Neural cell (in vitro differentiated cells): Measurements from ENCODE around the gene TARS3. TPM values are rescaled to one million over a fixed set of nuclear protein-coding genes. Genes with fewer than 3 reads are reported as not detected.

ENCODE experiments used
- H2AFZ ChIP-seq: fragments of 200-600, 300-800 bp; sonication (generic), shearing (Covaris generic); 2 replicates; pipeline ENCODE4 v1.6.0; 2014; ENCODE audit warnings: low read depth, mild to moderate bottlenecking, antibody characterized with exemption, low read length, moderate library complexity
- H3F3A ChIP-seq: fragments of 200-600 bp; shearing (Covaris generic); 2 replicates; pipeline ENCODE4 v1.6.1; 2016; ENCODE audit warnings: mild to moderate bottlenecking, moderate library complexity, mixed read lengths, antibody characterized with exemption, low read length; ENCODE audit not compliant: insufficient read depth, poor library complexity, severe bottlenecking
- H3K27ac ChIP-seq: fragments of 200-600, 300-800 bp; sonication (generic), shearing (Covaris generic); 2 replicates; pipeline ENCODE4 v1.5.1; 2014; ENCODE audit warnings: mild to moderate bottlenecking, low read length, moderate library complexity
- H3K27me3 ChIP-seq: fragments of 300-800, 200-600 bp; sonication (generic), shearing (Covaris generic); 2 replicates; pipeline ENCODE4 v1.6.0; 2014; ENCODE audit warnings: mild to moderate bottlenecking, low read depth, low read length, moderate library complexity; ENCODE audit not compliant: insufficient read depth
- H3K36me3 ChIP-seq: fragments of 300-800, 200-600 bp; sonication (generic), shearing (Covaris generic); 2 replicates; pipeline ENCODE4 v1.5.1; 2014; ENCODE audit warnings: mild to moderate bottlenecking, antibody characterized with exemption, low read length, moderate library complexity; ENCODE audit not compliant: insufficient read depth
- H3K4me2 ChIP-seq: fragments of 300-800, 200-600 bp; sonication (generic), shearing (Covaris generic); 2 replicates; pipeline ENCODE4 v1.6.0; 2014; ENCODE audit warnings: mild to moderate bottlenecking, low read length
- H3K4me3 ChIP-seq: fragments of 300-800, 200-600 bp; sonication (generic), shearing (Covaris generic); 2 replicates; pipeline ENCODE4 v1.5.1; 2014; ENCODE audit warnings: mild to moderate bottlenecking, low read length, moderate library complexity
- H3K79me2 ChIP-seq: fragments of 200-600 bp; shearing (Covaris generic); replicated peaks from 2 replicates; pipeline ENCODE4 v1.6.0; 2014; ENCODE audit warnings: mild to moderate bottlenecking, low read length, moderate library complexity; ENCODE audit not compliant: insufficient read depth
- H3K9ac ChIP-seq: fragments of 300-800, 200-600 bp; sonication (generic), shearing (Covaris generic); 2 replicates; pipeline ENCODE4 v1.6.1; 2016; ENCODE audit warnings: mild to moderate bottlenecking, low read length, mixed read lengths
- H3K9me2 ChIP-seq: fragments of 200-600 bp; shearing (Covaris generic); 2 replicates; pipeline ENCODE4 v1.6.1; 2016; ENCODE audit warnings: mild to moderate bottlenecking, low read length, mixed read lengths; ENCODE audit not compliant: insufficient read depth
- H3K9me3 ChIP-seq: fragments of 200-600, 300-800 bp; sonication (generic), shearing (Covaris generic); 2 replicates; pipeline ENCODE4 v1.6.1; 2016; ENCODE audit warnings: mild to moderate bottlenecking, mixed run types, low read length, moderate library complexity, mixed read lengths
- H4K20me1 ChIP-seq: fragments of 200-600 bp; shearing (Covaris generic); 2 replicates; pipeline ENCODE4 v1.6.1; 2016; ENCODE audit warnings: mild to moderate bottlenecking, mixed run types; ENCODE audit not compliant: insufficient read depth
- CTCF ChIP-seq: fragments of 450-650 bp; IDR thresholded peaks from 2 replicates; pipeline ENCODE4 v1.5.1; 2014; ENCODE audit warnings: antibody characterized with exemption, mild to moderate bottlenecking, moderate library complexity; ENCODE audit not compliant: poor library complexity, severe bottlenecking
- EP300 ChIP-seq: fragments of 450-650 bp; conservative IDR thresholded peaks from 2 replicates; pipeline ENCODE4 v1.6.1; 2014; ENCODE audit warnings: antibody characterized with exemption, mild to moderate bottlenecking, moderate library complexity; ENCODE audit not compliant: poor library complexity, severe bottlenecking
- EZH2 ChIP-seq: fragments of 200-600, 300-800 bp; shearing (Covaris generic), sonication (generic); IDR thresholded peaks from 2 replicates; pipeline ENCODE4 v1.6.1; 2014; ENCODE audit warnings: antibody characterized with exemption, low read length, borderline replicate concordance, mild to moderate bottlenecking; ENCODE audit not compliant: insufficient read depth, poor library complexity, severe bottlenecking
- MXI1 ChIP-seq: fragments of 450-650 bp; conservative IDR thresholded peaks from 2 replicates; pipeline ENCODE4 v1.6.1; 2014; ENCODE audit warnings: antibody characterized with exemption, mild to moderate bottlenecking; ENCODE audit not compliant: poor library complexity, severe bottlenecking
- POLR2AphosphoS5 ChIP-seq: IDR thresholded peaks from 2 replicates; pipeline ENCODE4 v1.6.1; 2012
- RAD21 ChIP-seq: fragments of 450-650 bp; conservative IDR thresholded peaks from 2 replicates; pipeline ENCODE4 v1.6.1; 2014; ENCODE audit warnings: antibody characterized with exemption, mild to moderate bottlenecking, moderate library complexity
- REST ChIP-seq: IDR thresholded peaks from 2 replicates; pipeline ENCODE4 v1.6.1; 2012; ENCODE audit warnings: borderline replicate concordance
- SMC3 ChIP-seq: fragments of 450-650 bp; conservative IDR thresholded peaks from 2 replicates; pipeline ENCODE4 v1.6.1; 2014; ENCODE audit warnings: antibody characterized with exemption, mild to moderate bottlenecking, moderate library complexity; ENCODE audit not compliant: poor library complexity
- TAF1 ChIP-seq: IDR thresholded peaks from 2 replicates; pipeline ENCODE4 v1.6.1; 2012; ENCODE audit warnings: low read depth
- polyA plus RNA-seq: library from polyadenylated mRNA; depleted of rRNA; stranded (reverse); fragments of >200 nt; gene quantifications from 2 replicates; pipeline ENCODE4 v1.2.3, GENCODE V29; 2014

The TARS3 gene
- polyA plus RNA-seq, 1 donor from 2014 or later = 27.1 TPM

- Histone ChIP-seq H3K4me3 (no peak overlapping the region), H3K9me3 (peaks cover 4% of the 10 kb centered on the region), H3K4me2 (no peak overlapping the region), H3K36me3 (no peaks in the 10 kb centered on the region), H3K9ac (no peak overlapping the region), H3K27me3 (no peaks in the 10 kb centered on the region), H3F3A (no peaks in the 10 kb centered on the region), H4K20me1 (no peaks in the 10 kb centered on the region), H3K79me2 (no peaks in the 10 kb centered on the region), H3K27ac (no peak overlapping the region), H3K9me2 (no peaks in the 10 kb centered on the region), H2AFZ (no peak overlapping the region)
- TF ChIP-seq SMC3 = no peak
- TF ChIP-seq EP300 = no peak
- no peak for TF ChIP-seq MXI1
- no peak for TF ChIP-seq EZH2
- TF ChIP-seq RAD21 = no peak
- TF ChIP-seq REST = no peak
- TF ChIP-seq TAF1 = no peak
- TF ChIP-seq POLR2AphosphoS5 = no peak
- TF ChIP-seq CTCF = no peak
Measured at GRCh38 chr15:101619615-101619865, 104.7 kb downstream of the TARS3 start.

- TF ChIP-seq EP300 (no peak), MXI1 (no peak), TAF1 (no peak), RAD21 (no peak), SMC3 (no peak), POLR2AphosphoS5 (no peak), REST (no peak), EZH2 (no peak), CTCF (no peak)
- H3K9me2 ChIP-seq = no peaks in the 10 kb centered on the region
- H4K20me1 ChIP-seq = no peaks in the 10 kb centered on the region
- no peak overlapping the region for H3K4me2 ChIP-seq
- no peak overlapping the region for H3K4me3 ChIP-seq
- no peak overlapping the region for H3K9ac ChIP-seq
- H3F3A ChIP-seq = no peaks in the 10 kb centered on the region
- H2AFZ ChIP-seq = no peak overlapping the region
- H3K36me3 ChIP-seq = no peaks in the 10 kb centered on the region
- H3K27me3 ChIP-seq = no peaks in the 10 kb centered on the region
- H3K79me2 ChIP-seq = no peaks in the 10 kb centered on the region
- peaks cover 2% of the 10 kb centered on the region for H3K9me3 ChIP-seq
- H3K27ac ChIP-seq = no peak overlapping the region
Measured at GRCh38 chr15:101618851-101619614, 105.2 kb downstream of the TARS3 start.
